SW480 (cell line): ENCODE results near the gene HLA-DPA1.

Experiments
- DNase-seq: peaks from one replicate; pipeline ENCODE4 v3.0.0-alpha.2; 2016; ENCODE audit warnings: low spot score

The HLA-DPA1 gene

GRCh38 chr6:33088931-33089620 is 15.6 kb upstream of the HLA-DPA1 start:
- no peak for DNase-seq

GRCh38 chr6:33088258-33088930 is 14.9 kb upstream of the HLA-DPA1 start:
- no peak for DNase-seq

- DNase-seq: no peak
These were observed 12.2 kb upstream of the HLA-DPA1 start for GRCh38 chr6:33085627-33086026.

- DNase-seq: peak; percentile 23
These were observed 9.3 kb upstream of the HLA-DPA1 start for GRCh38 chr6:33082702-33083101.

GRCh38 chr6:33081098-33081824 is 7.8 kb upstream of the HLA-DPA1 start:
- DNase-seq: no peak

- DNase-seq: no peak
These were observed 7.0 kb upstream of the HLA-DPA1 start for GRCh38 chr6:33080127-33081089.

- DNase-seq: no peak
These were observed 6.1 kb upstream of the HLA-DPA1 start for GRCh38 chr6:33079580-33079979.

GRCh38 chr6:33078919-33079521 is 5.6 kb upstream of the HLA-DPA1 start:
- no peak for DNase-seq

GRCh38 chr6:33078442-33078841 is 5.0 kb upstream of the HLA-DPA1 start:
- DNase-seq: no peak

GRCh38 chr6:33077908-33078307 is 4.5 kb upstream of the HLA-DPA1 start:
- no peak for DNase-seq

GRCh38 chr6:33076406-33076934 is 3.0 kb upstream of the HLA-DPA1 start:
- no peak for DNase-seq

- peak; percentile 58 for DNase-seq
These were observed 2.3 kb upstream of the HLA-DPA1 start, which contains the start of gene HLA-DPB1 for GRCh38 chr6:33075568-33076405. Gene HLA-DPB1, plus strand, starts transcription at chr6:33075990. Its CDS starts 52 bp downstream, at chr6:33076042.

GRCh38 chr6:33075208-33075567 is 1.7 kb upstream of the HLA-DPA1 start:
- DNase-seq: no peak

- no peak for DNase-seq
These were observed 845 bp downstream of the HLA-DPA1 start for GRCh38 chr6:33072508-33073100.

- DNase-seq: no peak
These were observed 1.9 kb downstream of the HLA-DPA1 start for GRCh38 chr6:33071569-33071968.

- no peak for DNase-seq
These were observed 2.5 kb downstream of the HLA-DPA1 start for GRCh38 chr6:33070909-33071308.

- no peak for DNase-seq
These were observed 4.3 kb downstream of the HLA-DPA1 start for GRCh38 chr6:33069021-33069738.

- no peak for DNase-seq
These were observed 6.4 kb downstream of the HLA-DPA1 start for GRCh38 chr6:33066917-33067521.

- no peak for DNase-seq
These were observed 8.1 kb downstream of the HLA-DPA1 start for GRCh38 chr6:33065312-33065711.
